HG02610 (cell line): Measurements from ENCODE around the gene NTRK2.

Experiments
- ATAC-seq: cut with Tn5 transposase; IDR thresholded peaks from one replicate; pipeline ENCODE4 v1.9.1; 2021; ENCODE audit warnings: mild to moderate bottlenecking, moderate library complexity; ENCODE audit not compliant: unreplicated experiment

The NTRK2 gene

DNA sequence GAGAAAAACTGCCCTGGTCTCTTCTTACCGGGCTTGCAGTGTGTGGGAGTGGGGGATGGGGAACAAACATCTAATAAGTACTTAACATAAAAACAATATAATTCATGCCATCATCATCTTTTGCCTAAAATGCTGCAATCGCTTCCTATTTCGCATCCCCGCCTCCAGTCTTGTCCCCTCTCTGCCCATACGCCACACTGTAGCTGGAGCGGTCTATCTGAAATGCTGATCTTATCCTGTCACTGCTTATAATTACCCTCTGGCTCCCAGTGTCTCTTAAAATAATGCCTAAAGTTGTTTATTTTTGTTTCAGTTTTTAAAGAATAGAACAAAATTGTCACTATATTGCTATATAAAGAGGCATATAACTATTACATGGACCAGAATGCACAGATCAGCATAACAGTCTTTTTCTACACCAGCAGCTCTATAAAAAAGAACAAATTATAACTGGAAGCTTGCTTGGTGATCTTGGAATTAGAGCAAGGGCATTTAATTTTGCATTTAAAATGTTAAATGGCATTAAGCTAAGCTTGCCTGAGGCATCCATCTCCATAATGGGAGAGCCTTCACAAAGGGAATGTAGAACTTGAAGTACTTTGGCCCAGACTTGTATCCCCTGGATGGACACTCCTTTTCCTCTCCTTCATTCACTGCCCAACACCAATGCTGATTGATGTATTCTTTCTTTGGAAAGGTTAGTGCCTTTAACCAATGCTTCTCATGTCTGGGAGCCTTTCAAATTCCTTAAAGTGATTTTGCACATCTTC, 12.2 kb downstream of the NTRK2 start:
- no peak for ATAC-seq

DNA sequence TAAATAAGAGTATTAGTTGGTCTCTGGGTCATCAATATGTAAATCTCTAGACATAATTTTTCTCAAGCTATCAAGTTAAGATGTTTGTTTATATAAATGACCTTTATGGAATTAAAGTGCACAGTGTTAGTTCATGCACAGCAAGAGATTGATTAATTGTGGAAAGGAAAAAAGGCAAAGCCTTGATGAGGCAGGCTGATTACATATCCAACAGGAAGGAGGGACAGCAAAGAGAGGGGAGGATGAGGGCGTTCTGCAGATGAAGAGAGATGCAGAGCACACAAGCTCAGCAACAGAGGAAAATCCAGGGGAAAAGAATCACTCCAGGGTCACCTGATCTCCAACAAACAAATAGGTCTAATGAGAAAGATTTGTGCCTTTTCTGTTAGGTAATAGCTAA, 16.5 kb downstream of the NTRK2 start:
- no peak for ATAC-seq

DNA sequence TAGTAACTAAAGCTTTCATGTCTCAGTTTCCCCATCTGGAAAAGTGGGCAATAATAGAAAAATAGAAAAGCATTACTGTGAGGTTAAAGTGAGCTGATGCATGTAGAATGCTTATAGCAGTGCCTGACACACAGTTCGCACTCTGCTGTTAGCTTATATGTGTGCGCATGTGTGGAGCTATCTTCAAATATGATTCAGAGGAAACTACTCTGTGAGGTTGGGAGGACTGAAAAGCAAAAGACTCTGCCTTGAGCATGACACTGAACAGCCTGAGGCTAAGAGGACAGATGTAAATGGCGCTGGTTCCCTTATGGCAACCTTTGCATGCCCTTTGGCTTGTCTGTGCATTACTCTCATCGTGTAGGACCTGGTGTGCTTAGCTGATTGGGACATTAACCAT, 19.4 kb downstream of the NTRK2 start:
- no peak for ATAC-seq

DNA sequence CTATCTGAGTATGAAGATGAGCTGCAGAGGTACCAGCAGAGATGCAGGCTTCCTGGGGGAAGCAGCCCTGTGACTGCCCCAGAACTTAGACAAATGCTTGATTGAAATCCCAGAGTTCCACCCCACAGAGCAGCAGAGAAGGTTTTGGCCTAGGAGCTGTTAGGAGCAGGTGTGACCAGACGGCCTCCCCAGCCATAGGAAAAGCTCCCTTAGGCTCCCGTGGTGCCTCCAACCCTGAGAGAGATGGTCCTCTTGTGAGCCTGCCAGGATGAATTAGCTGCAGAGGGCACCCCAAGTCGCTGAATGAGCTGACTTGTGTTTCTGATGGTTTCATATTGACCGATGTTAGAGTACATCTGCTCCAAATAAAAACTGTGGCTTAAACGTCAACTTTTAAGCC, 22.1 kb downstream of the NTRK2 start:
- no peak for ATAC-seq

DNA sequence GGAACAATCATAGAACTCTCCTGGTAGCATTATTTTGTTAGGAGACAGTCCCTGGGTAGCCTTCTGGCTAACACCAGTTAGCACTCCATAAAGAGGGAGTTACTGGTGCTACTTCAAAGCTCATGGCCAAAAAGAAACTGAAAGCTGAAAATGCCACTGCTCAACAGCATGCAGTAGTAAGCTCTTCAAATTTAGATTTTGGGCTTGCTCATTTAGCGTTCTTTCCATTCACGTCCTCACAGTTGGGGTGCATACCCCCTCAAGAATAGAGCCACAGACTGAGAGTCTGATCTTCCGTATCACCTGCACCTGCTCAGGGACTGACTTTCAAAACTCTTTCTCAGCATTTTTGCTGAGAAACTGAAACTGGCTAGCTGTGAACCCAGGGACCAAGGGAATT, 24.7 kb downstream of the NTRK2 start:
- ATAC-seq = peak; percentile 75

DNA sequence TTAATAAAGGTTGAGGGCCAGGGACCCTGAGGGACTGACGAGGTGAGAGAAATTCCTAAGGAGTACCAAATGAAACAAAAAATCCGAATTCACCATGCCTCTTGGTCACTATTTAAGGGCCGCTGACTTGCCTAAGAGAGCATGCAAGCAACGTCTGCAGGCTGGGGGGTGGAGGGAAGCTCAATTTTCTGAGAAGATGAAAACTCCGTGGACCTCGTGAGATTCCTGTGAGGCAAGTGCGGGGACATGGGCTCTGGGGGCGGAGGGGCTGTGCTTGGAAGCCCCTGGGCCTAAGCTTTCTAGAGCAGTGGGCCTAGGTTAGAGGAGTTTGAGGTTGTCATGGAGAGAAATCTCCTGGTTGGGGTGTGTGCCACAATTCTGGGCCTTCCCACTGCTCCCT, 27.5 kb downstream of the NTRK2 start:
- no peak for ATAC-seq

DNA sequence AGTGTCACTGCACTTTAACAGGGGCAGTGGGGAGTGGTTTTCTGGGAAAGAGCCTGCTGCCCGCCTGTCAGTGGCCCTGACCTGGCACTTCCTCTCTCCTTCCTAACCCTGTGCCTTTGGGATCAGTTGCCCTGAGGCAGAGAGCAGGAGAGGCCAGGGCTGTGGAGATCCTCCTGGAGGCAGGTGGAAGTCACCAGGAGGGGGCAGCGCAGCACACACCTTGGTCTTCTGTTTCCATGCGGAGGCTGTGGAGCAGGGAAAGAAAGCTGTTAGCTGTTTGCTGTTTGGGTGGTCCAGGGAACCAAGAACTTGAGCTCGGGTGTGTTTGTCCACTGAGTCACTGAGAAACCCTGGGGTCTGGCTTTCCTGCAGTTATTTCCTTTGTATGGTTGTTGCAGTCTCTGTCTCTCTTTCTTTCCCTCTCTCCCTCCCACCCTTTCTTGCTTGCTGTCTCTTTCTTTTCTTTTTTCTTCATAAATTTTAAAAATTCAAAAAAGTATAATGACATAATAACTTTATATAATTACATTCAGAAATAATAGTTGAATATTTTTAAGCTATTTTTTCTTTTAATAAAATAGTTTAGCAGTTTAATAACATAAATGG, 28.1 kb downstream of the NTRK2 start:
- ATAC-seq = peak; percentile 41

DNA sequence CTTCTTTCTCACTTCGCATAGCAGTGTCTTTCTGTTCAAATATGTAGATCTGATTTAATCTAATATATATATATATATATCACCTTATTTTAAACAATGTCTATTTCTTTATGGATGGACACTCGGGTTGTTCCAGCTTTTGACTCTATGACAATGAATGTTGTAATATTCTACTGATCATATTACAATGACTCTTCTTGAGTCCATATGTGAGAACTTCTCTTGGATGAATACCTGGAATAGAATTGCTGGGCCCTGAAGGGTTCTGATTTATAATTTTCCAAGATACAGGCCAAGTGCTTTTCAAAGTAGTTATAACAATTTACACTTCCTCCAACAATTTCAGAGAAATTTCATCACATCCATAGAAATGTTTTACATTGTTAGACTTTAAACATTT, 28.8 kb downstream of the NTRK2 start:
- no peak for ATAC-seq

DNA sequence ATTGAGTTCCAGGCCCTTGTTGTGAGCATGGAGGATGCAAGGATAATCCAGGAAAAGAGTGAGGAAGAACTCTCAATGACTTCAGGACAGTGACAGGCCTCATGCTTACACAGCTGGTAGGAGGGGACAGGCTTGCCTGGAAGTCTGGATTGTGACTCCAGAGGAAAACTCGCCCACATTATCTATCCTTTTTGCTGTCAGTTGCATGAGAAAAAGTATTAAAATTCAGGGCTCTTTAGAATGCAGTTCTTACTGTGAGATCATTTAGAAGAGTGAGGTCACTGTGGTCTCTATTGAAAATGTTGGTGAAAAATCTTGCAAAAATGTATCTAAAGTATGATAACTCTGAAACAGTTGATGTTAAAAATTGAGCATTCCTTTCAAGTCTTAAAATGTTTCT, 30.5 kb downstream of the NTRK2 start:
- ATAC-seq = no peak

DNA sequence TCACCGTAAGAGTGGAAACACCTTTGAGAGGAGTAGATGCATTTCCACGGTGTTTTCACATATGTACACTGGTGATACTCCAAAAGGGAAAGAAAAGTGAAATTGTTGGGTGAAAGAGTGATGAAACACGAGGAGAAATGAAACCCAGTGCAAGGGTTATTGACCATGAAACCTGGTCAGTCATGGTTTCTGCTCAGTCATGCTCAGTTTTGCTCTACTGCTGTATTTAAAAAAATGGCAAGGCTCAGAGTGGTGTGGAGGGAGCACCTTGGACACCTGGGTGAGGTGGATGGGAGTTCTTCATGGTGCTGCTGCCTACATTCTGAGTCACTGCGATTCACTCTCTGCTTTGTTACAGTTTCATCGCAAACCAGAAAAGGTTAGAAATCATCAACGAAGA, 32.3 kb downstream of the NTRK2 start:
- peak; percentile 79 for ATAC-seq

DNA sequence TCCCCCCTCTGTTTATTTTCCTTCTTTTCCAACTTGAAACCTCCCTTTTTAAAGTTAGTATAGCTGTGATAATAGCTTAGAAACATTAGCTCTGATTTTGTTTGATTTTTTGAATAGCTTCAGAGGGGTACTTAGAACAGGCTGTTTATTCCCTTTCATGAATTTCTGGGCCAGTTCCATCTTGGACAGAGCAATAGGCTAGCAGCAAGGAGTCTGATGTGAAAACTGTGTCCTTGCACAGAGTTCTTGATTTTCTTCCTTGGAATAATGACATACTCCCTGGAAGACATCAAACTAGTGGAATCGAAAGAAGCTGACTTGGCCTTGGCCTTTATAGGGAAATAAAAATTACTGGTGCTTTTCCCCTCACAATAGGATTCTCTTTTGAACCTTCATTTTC, 32.9 kb downstream of the NTRK2 start:
- no peak for ATAC-seq

DNA sequence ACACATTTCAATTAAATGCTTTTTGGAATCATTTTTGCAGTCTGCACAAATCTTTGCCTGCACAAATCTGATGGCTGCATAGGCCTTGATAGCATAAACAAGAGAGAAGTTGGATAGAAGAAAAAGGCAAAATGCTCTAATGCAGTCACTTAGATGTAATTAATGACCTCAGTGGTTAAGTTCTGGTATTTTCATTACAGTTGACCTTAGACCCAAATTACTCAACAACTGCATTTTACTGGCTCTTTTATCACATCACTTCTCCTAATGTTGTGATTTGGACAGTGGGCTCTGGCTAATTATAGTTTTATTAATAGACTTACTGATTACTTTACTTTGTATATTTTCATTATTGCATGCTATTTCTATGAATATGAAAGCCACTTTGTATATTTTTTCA, 34.3 kb downstream of the NTRK2 start:
- no peak for ATAC-seq

DNA sequence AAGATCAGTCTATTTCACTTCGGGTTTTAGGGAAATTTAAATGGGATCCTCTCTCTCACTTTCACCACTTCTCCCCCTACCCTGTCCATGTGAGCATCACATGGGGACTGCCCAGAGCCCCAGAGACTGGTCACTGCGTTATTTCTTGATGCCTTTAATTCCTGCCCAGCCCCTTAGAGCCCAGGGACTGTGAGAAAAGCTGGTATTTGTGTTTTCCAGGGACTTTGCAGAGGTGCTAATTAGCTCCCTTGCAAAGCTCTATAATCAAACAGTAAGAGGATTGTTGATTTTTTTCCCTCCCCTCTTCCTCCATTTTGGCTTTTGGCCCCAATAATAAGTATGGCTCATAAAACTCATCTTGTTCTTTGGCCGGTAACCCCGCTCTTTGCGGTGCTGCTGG, 35.6 kb downstream of the NTRK2 start:
- ATAC-seq = no peak

DNA sequence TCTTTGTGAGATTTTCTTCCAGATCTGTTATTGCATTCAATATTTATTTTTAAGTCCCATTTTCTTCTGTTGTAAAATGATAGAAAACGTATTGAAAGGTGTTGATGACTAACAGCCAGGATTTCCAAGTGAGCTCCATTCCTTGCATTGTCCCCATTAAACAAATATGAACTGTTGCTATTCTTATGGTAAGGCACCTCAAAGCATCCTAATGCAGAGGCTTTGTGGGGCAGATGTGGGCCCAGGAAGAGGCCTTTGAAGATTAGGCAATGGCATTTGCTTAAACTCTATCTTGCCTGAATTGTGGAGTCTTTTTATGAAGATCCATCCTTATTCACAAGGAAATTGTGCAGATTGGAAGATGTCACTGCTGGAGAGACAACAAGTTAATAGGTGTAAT, 38.9 kb downstream of the NTRK2 start:
- no peak for ATAC-seq

DNA sequence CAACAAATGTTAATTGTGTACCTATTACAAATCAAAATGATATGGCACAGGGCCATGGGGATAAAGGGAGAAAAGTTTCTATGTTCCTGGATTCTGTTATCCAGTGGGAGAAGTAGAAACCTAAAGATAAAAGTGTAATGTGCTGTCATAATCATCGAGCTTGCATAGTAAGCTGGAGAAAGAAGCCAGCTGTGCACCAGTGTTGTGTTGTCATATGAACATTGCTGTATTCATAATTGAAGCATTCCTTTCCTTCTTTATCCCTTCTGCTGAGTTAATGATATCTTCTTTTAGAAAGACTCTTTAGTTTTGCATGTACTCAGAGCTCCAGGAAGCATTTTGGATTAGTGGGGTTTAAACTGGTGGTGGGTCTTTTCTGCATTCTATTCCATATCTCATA, 39.5 kb downstream of the NTRK2 start:
- no peak for ATAC-seq

DNA sequence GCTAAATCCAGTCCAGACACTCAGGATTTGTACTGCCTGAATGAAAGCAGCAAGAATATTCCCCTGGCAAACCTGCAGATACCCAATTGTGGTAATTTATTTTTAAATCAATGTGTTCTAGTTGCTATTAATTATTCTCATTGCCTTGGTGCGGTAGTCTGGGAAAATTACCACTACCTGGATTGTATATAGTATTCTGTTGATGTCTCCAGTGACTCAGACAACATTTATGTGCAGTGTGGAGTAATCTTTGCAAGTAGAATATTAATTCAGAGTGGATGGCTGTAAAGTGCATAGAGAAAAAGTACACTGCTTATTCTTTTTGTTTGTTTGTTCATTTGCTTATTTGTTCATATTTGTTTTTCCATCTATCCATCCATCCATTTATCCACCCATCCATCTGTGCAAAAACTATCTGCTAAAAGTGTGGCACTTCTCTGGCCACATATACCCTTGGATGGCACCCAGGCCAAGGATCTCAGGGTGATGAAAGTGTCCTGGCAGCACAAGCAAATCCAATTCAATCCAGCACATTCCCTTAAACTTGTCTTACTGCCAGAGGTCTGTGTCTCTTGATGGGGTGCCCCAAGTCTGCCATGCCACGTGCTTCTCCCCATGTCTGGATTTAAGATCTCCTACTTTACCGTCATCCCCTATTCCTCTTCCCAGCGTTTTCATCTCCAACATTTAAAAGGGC, 41.3 kb downstream of the NTRK2 start:
- ATAC-seq = no peak

DNA sequence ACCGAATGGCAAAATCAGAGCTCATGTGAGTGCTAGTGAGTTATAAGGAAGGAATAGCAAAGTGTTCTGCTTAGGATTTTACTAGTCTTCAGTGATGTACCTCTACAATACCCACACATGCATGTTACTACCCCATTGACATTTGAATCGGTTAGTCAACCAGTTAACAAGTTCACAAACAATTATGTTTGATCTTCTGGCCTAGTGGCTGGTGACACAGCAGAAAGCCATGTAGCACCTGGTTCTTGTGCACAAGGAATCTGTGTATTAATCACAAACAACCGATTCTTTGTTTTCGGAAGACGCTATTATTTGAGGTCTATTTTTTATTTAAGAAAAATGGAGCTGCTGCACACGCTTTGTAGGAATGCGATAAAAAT, 41.9 kb downstream of the NTRK2 start:
- no peak for ATAC-seq

DNA sequence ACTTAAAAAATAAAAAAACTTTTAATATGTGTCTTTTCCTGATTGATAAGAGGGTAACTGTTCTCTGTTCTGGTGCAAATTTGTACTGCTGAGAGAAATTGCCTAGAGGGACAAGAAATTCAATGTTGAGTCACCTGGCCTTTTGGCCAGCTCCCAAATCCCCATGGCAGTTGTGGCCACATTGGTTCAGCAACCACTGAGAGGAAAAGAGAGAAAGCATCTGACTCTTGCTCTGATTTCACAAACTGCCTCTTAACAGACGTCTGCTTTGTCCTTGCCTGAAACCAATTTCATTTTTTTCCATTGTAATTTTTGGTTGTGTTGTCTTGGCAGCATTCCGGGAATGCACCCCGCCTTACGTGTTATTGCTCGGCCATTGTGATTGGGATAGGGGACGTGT, 42.4 kb downstream of the NTRK2 start:
- ATAC-seq = no peak

DNA sequence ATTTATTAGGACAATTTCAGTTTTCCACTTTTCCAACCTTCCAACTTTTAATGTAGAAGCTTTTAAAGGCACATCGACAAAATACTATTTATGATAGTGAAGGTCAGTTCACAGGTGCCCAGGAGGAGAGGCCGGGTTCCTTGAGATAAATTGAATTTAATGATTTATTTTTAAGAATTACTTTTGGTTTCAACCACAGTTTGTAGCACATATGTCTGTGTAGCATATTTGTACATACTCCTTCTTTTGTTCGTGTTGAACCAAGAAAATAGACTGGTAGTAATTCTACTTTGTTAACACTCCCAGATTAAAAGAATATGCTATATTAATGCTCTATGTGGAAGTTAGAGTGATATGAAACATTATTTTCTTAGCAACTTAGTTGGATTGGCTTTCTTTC, 46.7 kb downstream of the NTRK2 start:
- no peak for ATAC-seq

DNA sequence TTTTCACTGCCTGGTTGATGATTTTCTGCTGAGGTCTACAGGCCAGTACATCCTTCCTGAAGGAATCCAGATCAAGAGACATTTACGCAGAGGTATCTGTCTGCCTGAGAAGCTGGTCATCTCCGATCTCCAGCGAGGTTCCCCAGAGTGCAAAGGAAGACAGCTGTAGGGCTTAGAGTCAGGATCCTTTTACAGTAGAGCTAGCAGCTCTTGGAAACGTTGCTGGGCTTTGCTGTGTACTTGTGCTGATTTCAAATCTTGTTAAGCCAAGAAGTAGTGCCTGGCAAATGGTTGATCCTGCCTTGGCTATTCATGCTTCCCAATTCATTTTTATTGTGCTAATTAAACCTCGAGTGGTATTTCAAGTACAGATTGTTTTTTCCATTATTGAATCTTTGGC, 48.9 kb downstream of the NTRK2 start:
- no peak for ATAC-seq

DNA sequence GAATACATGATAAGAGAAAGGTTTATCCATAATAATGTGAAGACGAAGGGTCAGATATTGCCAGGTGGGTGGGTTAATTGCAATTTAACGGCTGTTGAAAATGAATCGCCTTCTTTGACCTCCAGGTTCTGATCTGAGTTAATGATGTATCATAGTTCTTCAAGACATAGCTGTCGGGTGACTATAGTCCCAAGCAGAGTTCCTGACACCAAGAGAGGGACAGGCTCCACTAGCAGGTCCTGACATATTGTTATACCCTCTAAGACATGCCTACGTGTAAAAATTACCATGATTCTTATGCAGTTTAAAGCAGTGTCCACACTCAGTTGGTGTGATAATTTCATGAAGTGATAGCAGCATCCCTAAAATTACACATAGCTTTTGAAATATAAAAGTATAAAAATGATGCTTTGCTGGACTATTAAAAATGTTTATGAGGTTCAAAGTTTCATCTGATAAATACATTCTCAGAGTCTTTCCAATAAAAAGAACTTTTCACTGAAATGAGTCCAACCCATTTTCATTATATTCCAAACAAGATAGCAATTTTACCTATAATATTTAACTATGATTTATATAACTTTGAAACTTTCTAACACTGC, 53.0 kb downstream of the NTRK2 start:
- no peak for ATAC-seq

DNA sequence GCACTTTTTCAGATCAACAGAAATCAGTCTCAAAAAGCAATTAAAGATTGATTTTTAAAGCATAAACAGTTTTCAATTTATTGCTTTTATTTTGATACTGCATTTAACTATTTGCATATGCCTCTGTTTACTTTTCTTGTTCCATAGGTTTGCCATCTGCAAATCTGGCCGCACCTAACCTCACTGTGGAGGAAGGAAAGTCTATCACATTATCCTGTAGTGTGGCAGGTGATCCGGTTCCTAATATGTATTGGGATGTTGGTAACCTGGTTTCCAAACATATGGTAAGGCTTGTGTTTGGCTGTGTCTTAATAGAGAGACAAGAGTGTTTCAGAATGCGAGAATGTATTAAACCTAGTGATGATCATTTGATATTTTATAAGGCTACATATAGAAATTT, 53.9 kb downstream of the NTRK2 start:
- ATAC-seq = no peak
